H9 (cell line): ENCODE measurements around the gene XPR1. TPM values are rescaled to one million over a fixed set of nuclear protein-coding genes. Genes with fewer than 3 reads are reported as not detected.

ENCODE experiments used
- DNase-seq: peaks from one replicate; pipeline ENCODE4 v3.0.0-alpha.2; 2017
- H2AFZ ChIP-seq: one replicate; pipeline ENCODE4 v1.6.1; 2013; ENCODE audit warnings: mild to moderate bottlenecking, low read length, control low read depth, moderate library complexity
- H2AK5ac ChIP-seq: 2 replicates; pipeline ENCODE4 v1.6.1; 2013; ENCODE audit warnings: low read length, control low read depth, mixed read lengths; ENCODE audit not compliant: insufficient read length
- H2BK120ac ChIP-seq: one replicate; pipeline ENCODE4 v1.6.1; 2013; ENCODE audit warnings: low read depth, mild to moderate bottlenecking, low read length, control low read depth, inconsistent platforms; ENCODE audit not compliant: poor library complexity, severe bottlenecking
- H2BK12ac ChIP-seq: 2 replicates; pipeline ENCODE4 v1.6.1; 2013; ENCODE audit warnings: low read length, control low read depth, mixed read lengths, low read depth; ENCODE audit not compliant: insufficient read length
- H2BK15ac ChIP-seq: 2 replicates; pipeline ENCODE4 v1.6.1; 2013; ENCODE audit warnings: low read depth, low read length, control low read depth
- H2BK20ac ChIP-seq: one replicate; pipeline ENCODE4 v1.6.1; 2013; ENCODE audit warnings: low read depth, mild to moderate bottlenecking, low read length, control low read depth, inconsistent platforms; ENCODE audit not compliant: poor library complexity, severe bottlenecking
- H2BK5ac ChIP-seq: 2 replicates; pipeline ENCODE4 v1.6.1; 2013; ENCODE audit warnings: low read length, control low read depth, mixed read lengths; ENCODE audit not compliant: insufficient read length
- H3K14ac ChIP-seq: 2 replicates; pipeline ENCODE4 v1.6.1; 2013; ENCODE audit warnings: low read length, control low read depth; ENCODE audit not compliant: insufficient read depth
- H3K18ac ChIP-seq: 2 replicates; pipeline ENCODE4 v1.6.1; 2013; ENCODE audit warnings: low read depth, mild to moderate bottlenecking, mixed read lengths, low read length, control low read depth; ENCODE audit not compliant: insufficient read length
- H3K23ac ChIP-seq: 2 replicates; pipeline ENCODE4 v1.6.1; 2013; ENCODE audit warnings: low read length, control low read depth, mixed read lengths, low read depth; ENCODE audit not compliant: insufficient read length
- H3K23me2 ChIP-seq: 2 replicates; pipeline ENCODE4 v1.6.1; 2013; ENCODE audit warnings: low read depth, mild to moderate bottlenecking, mixed read lengths, low read length, control low read depth; ENCODE audit not compliant: insufficient read length, poor library complexity, severe bottlenecking
- H3K27ac ChIP-seq: 2 replicates; pipeline ENCODE4 v1.5.1; 2013; ENCODE audit warnings: low read length, control low read depth, mixed read lengths, low read depth; ENCODE audit not compliant: insufficient read length
- H3K27me3 ChIP-seq: 2 replicates; pipeline ENCODE4 v1.6.1; 2013; ENCODE audit warnings: low read length, control low read depth, inconsistent platforms; ENCODE audit not compliant: insufficient read depth
- H3K4ac ChIP-seq: 2 replicates; pipeline ENCODE4 v1.6.1; 2013; ENCODE audit warnings: low read depth, mild to moderate bottlenecking, control low read depth, inconsistent platforms, low read length, moderate library complexity
- H3K4me1 ChIP-seq: 2 replicates; pipeline ENCODE4 v1.6.1; 2013; ENCODE audit warnings: low read length, control low read depth, inconsistent platforms; ENCODE audit not compliant: insufficient read depth
- H3K4me2 ChIP-seq: 2 replicates; pipeline ENCODE4 v1.6.1; 2013; ENCODE audit warnings: low read length, control low read depth, mixed read lengths; ENCODE audit not compliant: insufficient read length, insufficient read depth
- H3K56ac ChIP-seq: 2 replicates; pipeline ENCODE4 v1.6.1; 2013; ENCODE audit warnings: low read depth, mild to moderate bottlenecking, mixed read lengths, low read length, control low read depth; ENCODE audit not compliant: insufficient read length
- H3K79me1 ChIP-seq: 2 replicates; pipeline ENCODE4 v1.6.1; 2013; ENCODE audit warnings: low read depth, mild to moderate bottlenecking, moderate library complexity, low read length, control low read depth, inconsistent platforms; ENCODE audit not compliant: insufficient read depth, poor library complexity, severe bottlenecking
- H3K79me2 ChIP-seq: 2 replicates; pipeline ENCODE4 v1.6.1; 2013; ENCODE audit warnings: low read length, control low read depth, inconsistent platforms; ENCODE audit not compliant: insufficient read depth
- H3K9ac ChIP-seq: 2 replicates; pipeline ENCODE4 v1.6.1; 2013; ENCODE audit warnings: low read length, control low read depth, mixed read lengths; ENCODE audit not compliant: insufficient read length; ENCODE audit errors: extremely low read depth
- H3K9me3 ChIP-seq: one replicate; pipeline ENCODE4 v1.6.1; 2013; ENCODE audit warnings: low read depth, low read length, inconsistent platforms; ENCODE audit not compliant: control insufficient read depth
- H3T11ph ChIP-seq: one replicate; pipeline ENCODE4 v1.6.1; 2013; ENCODE audit warnings: mild to moderate bottlenecking, low read length, control low read depth, inconsistent platforms
- H4K20me1 ChIP-seq: one replicate; pipeline ENCODE4 v1.6.1; 2013; ENCODE audit not compliant: control insufficient read depth, insufficient read length, insufficient read depth
- H4K5ac ChIP-seq: 2 replicates; pipeline ENCODE4 v1.6.1; 2013; ENCODE audit warnings: low read depth, mild to moderate bottlenecking, mixed read lengths, low read length, control low read depth; ENCODE audit not compliant: insufficient read length
- H4K8ac ChIP-seq: replicated peaks from 2 replicates; pipeline ENCODE4 v1.6.1; 2013; ENCODE audit warnings: low read length, control low read depth, mixed read lengths, low read depth; ENCODE audit not compliant: insufficient read length
- H4K91ac ChIP-seq: 2 replicates; pipeline ENCODE4 v1.6.1; 2013; ENCODE audit warnings: low read depth, mild to moderate bottlenecking, moderate library complexity, mixed read lengths, low read length, control low read depth; ENCODE audit not compliant: insufficient read length
- H3K27ac Mint-ChIP-seq, 3 experiments: 2 replicates in 2 of 3; 3 replicates in 1 of 3; pipeline ENCODE4 v1.8.0; 2020 to 2021; ENCODE audit warnings: mixed read lengths in 3 of 3, mild to moderate bottlenecking in 1 of 3, moderate library complexity in 1 of 3
- H3K27me3 Mint-ChIP-seq: 2 replicates; pipeline ENCODE4 v1.8.0; 2021; ENCODE audit warnings: low read depth, mild to moderate bottlenecking, moderate library complexity, mixed read lengths
- H3K36me3 Mint-ChIP-seq, 3 experiments: 2 replicates in 2 of 3; 3 replicates in 1 of 3; pipeline ENCODE4 v1.8.0; 2020 to 2021; ENCODE audit warnings: low read depth in 3 of 3, mixed read lengths in 3 of 3; ENCODE audit not compliant: insufficient read depth in 1 of 3
- H3K4me1 Mint-ChIP-seq, 2 experiments: 2 replicates each; pipeline ENCODE4 v1.8.0; 2020; ENCODE audit warnings: mixed read lengths in 2 of 2
- H3K4me3 Mint-ChIP-seq, 2 experiments: 2 replicates in 1 of 2; 3 replicates in 1 of 2; pipeline ENCODE4 v1.8.0; 2020 to 2021; ENCODE audit warnings: mild to moderate bottlenecking in 2 of 2, mixed read lengths in 2 of 2, moderate library complexity in 1 of 2
- H3K9me3 Mint-ChIP-seq, 2 experiments: 2 replicates in 1 of 2; 3 replicates in 1 of 2; pipeline ENCODE4 v1.8.0; 2020; ENCODE audit warnings: mild to moderate bottlenecking in 2 of 2, mixed read lengths in 2 of 2, moderate library complexity in 1 of 2
- WGBS: extraction: QIAGEN DNeasy Blood & Tissue Kit; methylation state at CpG from one replicate; pipeline ENCODE4 v1.1.7; 2013; ENCODE audit warnings: missing lambda C conversion rate, low lambda C conversion rate, mixed read lengths; ENCODE audit not compliant: insufficient read length; ENCODE audit errors: extremely low coverage; 5-methylcytosine and 5-hydroxymethylcytosine counted together
- total RNA-seq: library from RNA; stranded (reverse); gene quantifications from 2 replicates; pipeline ENCODE4 v1.2.1, GENCODE V29; 2021
- TF ChIP-seq, protein P1 (sequence below): fragments of 200-600 bp; sonication (generic); conservative IDR thresholded peaks from 3 replicates; pipeline ENCODE4 v1.8.0; 2021; ENCODE audit warnings: antibody characterized with exemption, mild to moderate bottlenecking

The XPR1 gene
- total RNA-seq, 1 experiment from 2014 or later, result 34.1 TPM

DNA sequence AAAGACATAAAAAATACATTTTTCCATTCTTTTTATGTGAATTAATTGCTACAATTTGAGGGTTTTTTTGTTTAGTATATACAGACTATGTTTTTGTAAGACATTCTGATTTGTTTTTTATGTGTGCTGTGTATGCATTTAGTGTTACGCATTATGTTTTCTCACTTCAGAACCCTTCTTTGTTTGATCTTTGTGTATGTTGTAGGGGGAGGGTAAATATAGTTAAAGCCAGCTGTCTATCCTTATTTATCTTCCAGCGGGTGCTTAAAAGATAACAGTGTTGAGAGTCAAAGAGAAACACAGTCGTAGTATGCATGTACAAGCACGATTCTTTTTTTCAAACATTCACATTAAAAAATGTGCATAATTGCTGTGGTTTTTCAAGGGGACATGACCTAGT lies 183.4 kb downstream of the XPR1 start:
- Mint-ChIP-seq H3K4me1 (peaks cover 3 to 4% of the 10 kb centered on the region in 2 experiments; a peak in 3 of 4 replicates), H3K4me3 (no peak overlapping the region), H3K9me3 (no peaks in the 10 kb centered on the region), H3K36me3 (peaks cover under 1 to 7% (median 2%) of the 10 kb centered on the region in 3 experiments; a peak in 5 of 7 replicates), H3K27me3 (no peaks in the 10 kb centered on the region), H3K27ac (no peak overlapping the region)
- no peak overlapping the region for H2BK5ac ChIP-seq
- no peak overlapping the region for H2BK120ac ChIP-seq
- no peak overlapping the region for H4K5ac ChIP-seq
- DNase-seq, result no peak
- no peak overlapping the region for H4K91ac ChIP-seq
- H2BK15ac ChIP-seq, result no peak overlapping the region
- H2BK20ac ChIP-seq, result no peak overlapping the region
- no peak overlapping the region for H3K14ac ChIP-seq
- no peaks in the 10 kb centered on the region for H3K27me3 ChIP-seq
- no peaks in the 10 kb centered on the region for H3K79me2 ChIP-seq
- H3K9me3 ChIP-seq, result no peaks in the 10 kb centered on the region
- no peak overlapping the region for H2AFZ ChIP-seq
- no peak overlapping the region for H2AK5ac ChIP-seq
- H3K18ac ChIP-seq, result no peak overlapping the region
- H4K8ac ChIP-seq, result no peak overlapping the region
- no peaks in the 10 kb centered on the region for H4K20me1 ChIP-seq
- no peak overlapping the region for H3K4ac ChIP-seq
- no peaks in the 10 kb centered on the region for H3K79me1 ChIP-seq
- no peak overlapping the region for H3K23ac ChIP-seq
- no peak overlapping the region for H3K4me2 ChIP-seq
- no peak overlapping the region for H3K27ac ChIP-seq
- no CpG with 5 or more reads among the region's 4 CpGs for WGBS
- H3K23me2 ChIP-seq, result no peaks in the 10 kb centered on the region
- H3K9ac ChIP-seq, result no peak overlapping the region
- no peak overlapping the region for H3T11ph ChIP-seq
- no peak overlapping the region for H2BK12ac ChIP-seq
- no peak overlapping the region for H3K56ac ChIP-seq
- TF ChIP-seq, protein P1, sequence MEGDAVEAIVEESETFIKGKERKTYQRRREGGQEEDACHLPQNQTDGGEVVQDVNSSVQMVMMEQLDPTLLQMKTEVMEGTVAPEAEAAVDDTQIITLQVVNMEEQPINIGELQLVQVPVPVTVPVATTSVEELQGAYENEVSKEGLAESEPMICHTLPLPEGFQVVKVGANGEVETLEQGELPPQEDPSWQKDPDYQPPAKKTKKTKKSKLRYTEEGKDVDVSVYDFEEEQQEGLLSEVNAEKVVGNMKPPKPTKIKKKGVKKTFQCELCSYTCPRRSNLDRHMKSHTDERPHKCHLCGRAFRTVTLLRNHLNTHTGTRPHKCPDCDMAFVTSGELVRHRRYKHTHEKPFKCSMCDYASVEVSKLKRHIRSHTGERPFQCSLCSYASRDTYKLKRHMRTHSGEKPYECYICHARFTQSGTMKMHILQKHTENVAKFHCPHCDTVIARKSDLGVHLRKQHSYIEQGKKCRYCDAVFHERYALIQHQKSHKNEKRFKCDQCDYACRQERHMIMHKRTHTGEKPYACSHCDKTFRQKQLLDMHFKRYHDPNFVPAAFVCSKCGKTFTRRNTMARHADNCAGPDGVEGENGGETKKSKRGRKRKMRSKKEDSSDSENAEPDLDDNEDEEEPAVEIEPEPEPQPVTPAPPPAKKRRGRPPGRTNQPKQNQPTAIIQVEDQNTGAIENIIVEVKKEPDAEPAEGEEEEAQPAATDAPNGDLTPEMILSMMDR, result no peak
- H3K4me1 ChIP-seq, result no peaks in the 10 kb centered on the region
